ENCODE measurements around the gene ZBTB7C.

The ZBTB7C gene

DNA sequence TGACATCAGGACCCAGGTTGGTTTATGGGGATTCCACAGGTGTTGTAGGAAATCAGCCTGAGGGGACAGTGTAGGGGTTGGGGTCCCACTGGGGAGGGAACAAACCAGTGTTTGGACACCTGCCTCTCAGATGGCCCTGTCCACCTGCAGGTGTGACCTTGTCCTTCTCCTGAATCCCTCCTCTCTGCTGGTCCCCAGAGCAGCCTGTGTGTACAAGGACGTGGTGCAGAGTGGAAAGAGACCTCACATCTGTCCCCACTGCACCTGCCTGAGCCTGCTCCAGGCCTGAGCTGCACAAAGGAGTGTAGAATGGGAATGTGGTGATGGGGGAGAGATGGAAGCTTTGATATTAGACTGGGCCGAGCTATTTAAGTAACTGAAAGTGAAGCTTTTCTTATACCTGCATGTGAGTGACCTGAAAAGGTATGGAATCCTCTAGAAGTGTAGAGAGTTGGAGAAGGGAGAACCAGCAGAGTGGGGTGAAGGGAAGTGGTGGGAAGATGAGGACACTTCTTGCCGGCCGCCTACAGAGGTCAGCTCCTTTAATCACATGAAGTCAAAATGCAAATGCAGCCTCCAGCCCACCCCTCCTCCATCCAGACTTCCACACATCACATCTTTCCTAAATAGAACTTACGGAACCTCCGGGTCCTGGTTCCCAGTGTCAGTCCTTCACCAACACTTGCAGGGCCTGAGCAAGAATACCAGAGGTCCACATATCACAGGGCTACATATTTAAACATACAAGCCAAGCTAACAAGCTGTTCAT lies 389.4 kb downstream of the ZBTB7C start:
- no peak for DNase-seq (ENCODE audit: insufficient read length, low spot score)
- FAIRE-seq: no peak
- TF ChIP-seq POU2F2 (IDR thresholded peaks at IDR 0.05; ENCODE audit: low read depth, low read length) (no peak), TAF1 (IDR thresholded peaks at IDR 0.05; ENCODE audit: low read depth, low read length) (no peak), SPI1 (IDR thresholded peaks at IDR 0.05; ENCODE audit: low read depth, low read length) (no peak), PAX5 (IDR thresholded peaks at IDR 0.05; ENCODE audit: insufficient read depth, low read length, severe bottlenecking) (no peak), POLR2AphosphoS5 (IDR thresholded peaks at IDR 0.05; ENCODE audit: low read depth, low read length) (no peak), POLR2A (IDR thresholded peaks at IDR 0.05; ENCODE audit: low read depth, low read length) (no peak)

DNA sequence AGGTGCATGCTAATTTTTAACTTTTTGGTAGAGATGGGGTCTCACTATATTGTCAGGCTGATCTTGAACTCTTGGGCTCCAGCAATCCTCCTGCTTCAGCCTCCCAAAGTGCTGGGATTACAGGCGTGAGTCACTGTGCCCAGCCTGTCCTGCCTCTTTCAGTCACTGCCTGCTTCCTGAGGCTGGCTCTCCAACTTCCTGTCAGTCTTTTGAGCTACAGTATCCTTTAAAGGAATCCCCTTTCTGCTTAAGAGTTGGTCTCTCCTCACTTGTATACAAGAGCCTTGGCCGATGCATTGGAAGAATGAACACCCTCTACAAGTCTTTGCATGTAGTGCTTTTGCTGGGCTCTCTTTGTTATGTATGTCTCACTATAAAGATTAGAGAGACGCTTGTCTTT lies 390.3 kb downstream of the ZBTB7C start:
- FAIRE-seq (no peak), DNase-seq (ENCODE audit: insufficient read length, low spot score) (no peak)
- TF ChIP-seq POLR2A (IDR thresholded peaks at IDR 0.05; ENCODE audit: low read depth, low read length): no peak
- no peak for TF ChIP-seq PAX5 (IDR thresholded peaks at IDR 0.05; ENCODE audit: insufficient read depth, low read length, severe bottlenecking)
- no peak for TF ChIP-seq POU2F2 (IDR thresholded peaks at IDR 0.05; ENCODE audit: low read depth, low read length)
- no peak for TF ChIP-seq SPI1 (IDR thresholded peaks at IDR 0.05; ENCODE audit: low read depth, low read length)
- no peak for TF ChIP-seq POLR2AphosphoS5 (IDR thresholded peaks at IDR 0.05; ENCODE audit: low read depth, low read length)
- no peak for TF ChIP-seq TAF1 (IDR thresholded peaks at IDR 0.05; ENCODE audit: low read depth, low read length)

DNA sequence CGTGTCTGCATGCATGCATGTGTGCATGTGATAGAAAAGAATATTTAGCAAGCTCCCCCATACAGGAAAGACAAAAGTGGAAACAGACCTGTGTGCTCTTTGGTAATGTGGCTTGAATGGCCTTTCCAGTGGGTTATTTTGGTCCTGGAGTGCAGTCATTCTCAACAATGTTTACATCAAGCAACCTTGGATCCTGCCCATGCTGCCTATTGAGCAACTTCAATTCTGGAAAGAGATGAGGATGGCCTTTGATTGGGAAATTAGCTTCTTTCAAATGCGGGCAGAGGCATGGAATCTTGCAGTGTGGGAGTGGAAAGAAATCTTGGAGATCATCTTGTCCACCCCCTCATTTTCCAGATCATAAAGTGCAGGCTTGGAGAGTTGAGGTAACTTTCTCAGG lies 391.5 kb downstream of the ZBTB7C start:
- FAIRE-seq: no peak
- DNase-seq (ENCODE audit: insufficient read length, low spot score): no peak
- TF ChIP-seq POLR2AphosphoS5 (IDR thresholded peaks at IDR 0.05; ENCODE audit: low read depth, low read length): no peak
- TF ChIP-seq SPI1 (IDR thresholded peaks at IDR 0.05; ENCODE audit: low read depth, low read length): no peak
- no peak for TF ChIP-seq POU2F2 (IDR thresholded peaks at IDR 0.05; ENCODE audit: low read depth, low read length)
- TF ChIP-seq TAF1 (IDR thresholded peaks at IDR 0.05; ENCODE audit: low read depth, low read length): no peak
- no peak for TF ChIP-seq PAX5 (IDR thresholded peaks at IDR 0.05; ENCODE audit: insufficient read depth, low read length, severe bottlenecking)
- no peak for TF ChIP-seq POLR2A (IDR thresholded peaks at IDR 0.05; ENCODE audit: low read depth, low read length)

DNA sequence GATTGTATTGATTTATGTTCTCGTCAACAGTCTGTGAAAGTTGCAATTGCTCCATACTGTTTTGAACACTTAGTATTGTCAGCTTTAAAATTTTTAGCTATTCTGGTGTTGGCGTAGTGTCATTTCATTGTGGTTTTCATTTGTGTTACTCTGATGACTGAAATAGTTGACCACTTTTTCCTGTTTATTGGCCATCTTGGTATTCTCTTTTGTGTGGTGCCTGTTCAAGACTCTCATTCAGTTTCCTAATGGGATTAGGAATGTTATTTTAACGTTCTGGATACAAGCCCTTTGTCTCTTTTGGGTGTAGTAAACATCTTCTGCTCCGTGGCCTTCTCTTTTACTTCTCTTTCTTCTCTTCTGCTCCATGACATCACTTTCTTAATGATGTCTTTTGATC lies 396.0 kb downstream of the ZBTB7C start:
- DNase-seq (ENCODE audit: insufficient read length, low spot score) (no peak), FAIRE-seq (no peak)
- no peak for TF ChIP-seq POLR2A (IDR thresholded peaks at IDR 0.05; ENCODE audit: low read depth, low read length)
- TF ChIP-seq TAF1 (IDR thresholded peaks at IDR 0.05; ENCODE audit: low read depth, low read length): no peak
- no peak for TF ChIP-seq SPI1 (IDR thresholded peaks at IDR 0.05; ENCODE audit: low read depth, low read length)
- TF ChIP-seq PAX5 (IDR thresholded peaks at IDR 0.05; ENCODE audit: insufficient read depth, low read length, severe bottlenecking): no peak
- TF ChIP-seq POLR2AphosphoS5 (IDR thresholded peaks at IDR 0.05; ENCODE audit: low read depth, low read length): no peak
- TF ChIP-seq POU2F2 (IDR thresholded peaks at IDR 0.05; ENCODE audit: low read depth, low read length): no peak

DNA sequence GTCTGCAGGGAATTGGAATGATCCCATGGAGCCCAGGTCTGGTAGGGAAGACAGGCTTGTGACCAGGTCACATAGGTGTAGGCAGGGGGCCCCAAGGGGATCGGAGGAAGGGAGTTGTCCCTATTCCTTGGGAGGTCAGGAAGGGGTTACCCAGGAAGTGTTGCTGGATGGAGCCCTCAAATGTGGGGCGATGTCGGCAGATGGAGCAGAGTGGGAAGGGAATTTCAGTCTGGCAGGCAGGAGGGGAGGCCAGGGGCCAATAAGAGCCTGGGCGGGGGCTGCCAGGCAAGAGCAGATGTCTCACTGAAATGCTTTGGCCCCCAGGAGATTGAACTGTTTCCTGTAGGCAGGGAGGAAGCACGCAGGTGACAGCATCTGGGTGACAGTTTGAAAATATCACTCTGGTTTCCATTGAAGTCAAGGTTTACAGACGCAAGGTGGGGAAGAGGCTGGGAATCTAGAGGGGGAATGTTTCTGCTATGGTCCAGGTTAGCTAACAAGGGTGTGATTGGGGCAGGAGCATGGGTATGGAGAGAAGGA lies 397.2 kb downstream of the ZBTB7C start:
- no peak for FAIRE-seq
- DNase-seq (ENCODE audit: insufficient read length, low spot score): no peak
- TF ChIP-seq POLR2AphosphoS5 (IDR thresholded peaks at IDR 0.05; ENCODE audit: low read depth, low read length): no peak

DNA sequence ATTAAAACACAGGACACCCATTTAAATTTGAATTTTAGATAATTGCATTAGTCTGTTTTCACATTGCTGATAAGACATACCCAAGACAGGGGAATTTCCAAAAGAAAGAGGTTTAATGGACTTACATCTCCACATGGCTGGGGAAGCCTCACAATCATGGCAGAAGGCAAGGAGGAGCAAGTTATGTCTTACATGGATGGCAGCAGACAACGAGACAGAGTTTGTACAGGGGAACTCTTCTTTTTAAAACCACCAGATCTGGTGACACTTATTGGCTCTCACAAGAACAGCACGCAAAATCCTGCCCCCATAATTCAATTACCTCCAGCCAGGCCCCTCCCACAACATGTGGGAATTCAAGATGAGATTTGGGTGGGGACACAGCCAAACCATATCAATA lies 398.9 kb downstream of the ZBTB7C start:
- TF ChIP-seq POLR2AphosphoS5 (IDR thresholded peaks at IDR 0.05; ENCODE audit: low read depth, low read length) (no peak), TAF1 (IDR thresholded peaks at IDR 0.05; ENCODE audit: low read depth, low read length) (no peak), POLR2A (IDR thresholded peaks at IDR 0.05; ENCODE audit: low read depth, low read length) (no peak), SPI1 (IDR thresholded peaks at IDR 0.05; ENCODE audit: low read depth, low read length) (no peak), PAX5 (IDR thresholded peaks at IDR 0.05; ENCODE audit: insufficient read depth, low read length, severe bottlenecking) (no peak), POU2F2 (IDR thresholded peaks at IDR 0.05; ENCODE audit: low read depth, low read length) (no peak)
- FAIRE-seq: no peak
- DNase-seq (ENCODE audit: insufficient read length, low spot score): no peak

DNA sequence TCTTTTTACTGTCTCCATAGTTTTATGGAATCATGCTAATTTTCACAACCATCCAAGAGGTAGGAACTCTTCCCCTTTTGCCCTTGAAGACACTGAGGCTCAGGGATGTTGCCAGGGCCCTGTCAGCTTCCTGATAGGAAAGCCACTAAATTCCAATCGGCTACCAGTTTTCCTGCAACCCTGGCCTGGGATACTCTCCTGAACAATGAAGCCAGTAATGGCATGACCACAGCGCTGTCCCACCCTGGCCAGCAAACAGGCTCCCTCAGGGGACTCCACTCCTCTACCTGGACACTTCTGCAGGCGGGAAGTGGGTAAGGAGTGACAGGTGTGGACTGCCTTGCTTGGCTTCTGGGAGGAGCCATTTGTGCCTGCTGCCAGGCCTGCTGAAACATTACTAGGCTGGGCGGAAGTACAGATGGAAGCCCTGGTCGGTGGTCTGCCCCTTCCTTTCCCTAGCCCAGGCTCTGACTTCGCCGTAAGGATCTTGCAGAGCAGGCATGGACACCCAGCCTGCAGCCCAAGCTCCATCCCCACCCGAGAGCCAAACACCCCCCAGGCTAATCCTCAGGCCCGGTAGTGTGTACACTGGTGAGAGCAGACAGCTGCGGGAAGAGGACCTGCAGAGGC lies 400.0 kb downstream of the ZBTB7C start:
- FAIRE-seq: no peak

DNA sequence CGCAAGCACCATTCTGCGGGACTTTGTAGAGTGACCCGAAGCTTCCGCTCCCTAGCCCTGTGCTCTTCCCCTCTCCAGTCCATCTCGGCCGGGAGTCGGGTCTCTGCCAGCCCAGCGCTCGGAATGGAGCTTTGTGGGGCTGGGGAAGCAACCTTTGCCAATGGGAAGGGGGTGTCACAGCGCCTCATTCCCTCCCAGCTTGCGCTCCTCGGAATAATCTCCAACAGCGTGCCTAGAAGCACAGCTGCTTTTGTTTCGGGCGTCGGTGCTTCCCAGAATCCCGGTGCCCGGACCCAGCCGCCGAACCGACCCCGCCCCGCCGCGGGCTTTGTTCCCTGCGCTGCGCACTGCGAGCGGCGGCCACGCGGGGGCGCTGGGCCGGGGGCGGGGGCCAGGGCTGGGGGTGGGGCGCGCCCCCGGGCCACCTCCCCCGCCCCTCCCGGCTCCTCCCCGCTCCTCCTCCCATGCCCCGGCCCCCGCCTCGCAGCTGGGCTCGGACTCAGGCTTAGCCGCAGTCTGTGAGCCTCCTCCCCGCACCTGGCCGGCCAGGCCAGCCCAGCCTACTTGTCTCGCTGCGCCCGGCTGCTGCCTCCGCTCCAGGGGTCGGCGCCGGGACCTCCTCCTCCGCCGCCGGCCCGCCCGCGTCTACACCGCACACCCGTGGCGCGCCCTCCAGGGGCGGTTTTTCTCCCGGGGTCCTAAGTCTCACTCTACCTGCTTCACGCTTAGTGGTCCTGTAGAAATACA lies 401.1 kb downstream of the ZBTB7C start:
- peak; percentile 59 for FAIRE-seq
- DNase-seq (ENCODE audit: insufficient read length, low spot score): peak; percentile 81
- no peak for TF ChIP-seq TAF1 (IDR thresholded peaks at IDR 0.05; ENCODE audit: low read depth, low read length)
- TF ChIP-seq POU2F2 (IDR thresholded peaks at IDR 0.05; ENCODE audit: low read depth, low read length): no peak
- TF ChIP-seq POLR2A (IDR thresholded peaks at IDR 0.05; ENCODE audit: low read depth, low read length): no peak
- no peak for TF ChIP-seq PAX5 (IDR thresholded peaks at IDR 0.05; ENCODE audit: insufficient read depth, low read length, severe bottlenecking)
- TF ChIP-seq SPI1 (IDR thresholded peaks at IDR 0.05; ENCODE audit: low read depth, low read length): no peak
- TF ChIP-seq POLR2AphosphoS5 (IDR thresholded peaks at IDR 0.05; ENCODE audit: low read depth, low read length): no peak

More for the DNA sequence above, 400.0 kb downstream of the ZBTB7C start:
- no peak for DNase-seq (ENCODE audit: insufficient read length, low spot score)
- TF ChIP-seq TAF1 (IDR thresholded peaks at IDR 0.05; ENCODE audit: low read depth, low read length) (no peak), POLR2A (IDR thresholded peaks at IDR 0.05; ENCODE audit: low read depth, low read length) (no peak), POU2F2 (IDR thresholded peaks at IDR 0.05; ENCODE audit: low read depth, low read length) (no peak), POLR2AphosphoS5 (IDR thresholded peaks at IDR 0.05; ENCODE audit: low read depth, low read length) (no peak), PAX5 (IDR thresholded peaks at IDR 0.05; ENCODE audit: insufficient read depth, low read length, severe bottlenecking) (no peak), SPI1 (IDR thresholded peaks at IDR 0.05; ENCODE audit: low read depth, low read length) (no peak)

DNA sequence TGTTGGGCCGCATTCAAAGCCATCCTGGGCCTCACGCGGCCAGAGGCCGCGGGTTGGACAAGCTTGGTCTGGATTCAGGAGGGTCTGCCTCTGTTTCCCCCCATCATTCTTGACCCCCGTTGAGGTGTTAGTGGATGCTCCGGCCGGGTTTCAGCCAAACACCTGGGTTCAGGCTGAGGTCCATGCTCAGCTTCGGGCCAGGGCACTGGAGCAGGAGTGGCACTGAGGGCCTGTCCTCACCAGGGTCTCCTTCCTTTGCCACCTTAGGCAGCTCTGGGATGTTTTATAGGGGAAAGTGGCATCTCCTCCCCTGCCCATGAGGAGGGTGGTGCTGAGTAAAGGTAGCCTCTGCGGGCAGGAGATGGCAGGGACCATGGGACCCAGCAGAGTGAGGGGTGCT lies 401.8 kb downstream of the ZBTB7C start:
- FAIRE-seq (no peak), DNase-seq (ENCODE audit: insufficient read length, low spot score) (no peak)
- TF ChIP-seq POU2F2 (IDR thresholded peaks at IDR 0.05; ENCODE audit: low read depth, low read length) (no peak), TAF1 (IDR thresholded peaks at IDR 0.05; ENCODE audit: low read depth, low read length) (no peak), PAX5 (IDR thresholded peaks at IDR 0.05; ENCODE audit: insufficient read depth, low read length, severe bottlenecking) (no peak), POLR2AphosphoS5 (IDR thresholded peaks at IDR 0.05; ENCODE audit: low read depth, low read length) (no peak), POLR2A (IDR thresholded peaks at IDR 0.05; ENCODE audit: low read depth, low read length) (no peak), SPI1 (IDR thresholded peaks at IDR 0.05; ENCODE audit: low read depth, low read length) (no peak)

Measured in GM12891 (cell line).